ENCODE data around the gene GPR153.

GPR153 gene

GRCh38 chr1:6199298-6200187 lies 61.4 kb downstream of the GPR153 start, which contains the start of gene RPL22:
RPL22 (minus strand) TSS chr1:6199595; CDS start chr1:6199573, 22 bp downstream.
- peaks cover 42% of the 10 kb centered on the region for H3K36me3 Mint-ChIP-seq (ENCODE audit: insufficient read depth)
- ATAC-seq (replicated peaks) (peak; percentile 96), DNase-seq (peak; percentile 92 to 95 (median 93))
- peak within 1 kb of the TSS; percentile 85 to 93 for H3K27ac Mint-ChIP-seq
- H3K4me3 Mint-ChIP-seq: peak within 1 kb of the TSS; percentile 87 to 91
- no peaks in the 10 kb centered on the region for H3K9me3 Mint-ChIP-seq
- peaks cover 37 to 40% of the 10 kb centered on the region in 2 donors for H3K4me1 Mint-ChIP-seq (ENCODE audit: low read depth in 2 of 2)
- H3K27me3 Mint-ChIP-seq: no peaks in the 10 kb centered on the region

GRCh38 chr1:6198646-6199297 lies 62.1 kb downstream of the GPR153 start:
- no peaks in the 10 kb centered on the region for H3K27me3 Mint-ChIP-seq
- H3K9me3 Mint-ChIP-seq: no peaks in the 10 kb centered on the region
- peak in 1 of 3 experiments; percentile 27 for DNase-seq
- peaks cover 49% of the 10 kb centered on the region for H3K36me3 Mint-ChIP-seq (ENCODE audit: insufficient read depth)
- ATAC-seq (replicated peaks): peak; percentile 21
- H3K4me1 Mint-ChIP-seq (ENCODE audit: low read depth in 2 of 2): peaks cover 37 to 40% of the 10 kb centered on the region in 2 donors
- peak overlapping the region; percentile 85 to 93 for H3K27ac Mint-ChIP-seq
- H3K4me3 Mint-ChIP-seq: peak overlapping the region; percentile 87 to 91

- H3K36me3 Mint-ChIP-seq (ENCODE audit: insufficient read depth): peaks cover 58% of the 10 kb centered on the region
Observed at GRCh38 chr1:6197746-6198427, 63.0 kb downstream of the GPR153 start.

More at GRCh38 chr1:6197746-6198427, 63.0 kb downstream of the GPR153 start:
- Mint-ChIP-seq H3K27ac (peak overlapping the region; percentile 85 to 93), H3K4me1 (ENCODE audit: low read depth in 2 of 2) (peaks cover 37 to 42% of the 10 kb centered on the region in 2 donors), H3K9me3 (no peaks in the 10 kb centered on the region), H3K4me3 (peak overlapping the region; percentile 87 to 91), H3K27me3 (no peaks in the 10 kb centered on the region)
- ATAC-seq (replicated peaks) (no peak), DNase-seq (no peak)

All from effector memory CD8-positive, alpha-beta T cell (primary cell).